Right renal pelvis (tissue), 4 donors: Measurements from ENCODE around the gene PDZD7. TPM values are rescaled to one million over a fixed set of nuclear protein-coding genes. Genes with fewer than 3 reads are reported as not detected.
A peak's percentile ranks its signal among the peaks of the same experiment; 100 is the strongest.

ENCODE experiments used
- DNase-seq, 4 donors: peaks; one replicate each; pipeline ENCODE4 v3.0.0-alpha.2; 2013; ENCODE audit warnings: low read depth in 4 of 4, low spot score in 3 of 4, missing footprints in 1 of 4
- polyA plus RNA-seq, 4 donors: library from polyadenylated mRNA; unstranded; fragments of 120-200 nt; gene quantifications; one replicate each; pipeline ENCODE4 v1.2.1, GENCODE V29; 2013; ENCODE audit not compliant: insufficient read length in 4 of 4

The PDZD7 gene
- polyA plus RNA-seq, 4 donors = 1.3 to 3.8 (median 1.9) TPM

DNA sequence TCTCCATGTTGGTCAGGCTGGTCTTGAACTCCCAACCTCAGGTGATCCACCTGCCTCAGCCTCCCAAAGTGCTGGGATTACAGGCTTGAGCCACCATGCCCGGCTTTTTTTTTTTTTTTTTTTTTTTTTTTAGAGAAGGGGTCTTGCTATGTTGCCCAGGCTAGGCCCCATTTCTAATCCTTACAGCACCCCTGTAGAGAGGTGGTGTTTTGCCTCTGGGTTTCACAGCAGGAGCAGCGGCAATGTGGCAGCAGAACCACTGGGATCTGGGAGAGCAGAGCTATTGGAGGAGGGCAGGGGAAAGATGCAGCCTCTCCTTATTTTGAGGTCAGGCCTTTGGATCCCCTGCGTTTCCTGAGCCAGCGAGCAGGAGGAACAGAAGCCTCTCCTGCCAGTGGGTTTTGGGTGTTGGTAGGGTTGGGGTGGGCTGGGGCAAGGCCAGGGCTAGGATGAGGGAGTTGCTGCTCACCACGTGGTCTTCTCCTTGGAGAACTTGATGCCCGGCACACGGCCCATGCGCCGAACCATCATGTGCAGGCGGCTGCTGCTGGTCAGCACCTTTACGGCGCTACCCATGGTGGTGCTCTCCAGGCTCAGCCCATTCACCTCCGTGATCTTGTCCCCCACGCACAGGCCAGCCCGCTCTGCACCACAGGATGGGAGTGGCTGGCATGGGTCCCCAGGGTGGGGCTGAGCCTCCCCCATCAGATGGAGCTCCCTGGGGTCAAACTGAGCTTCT is 7.8 kb downstream of the PDZD7 start:
- DNase-seq = no peak

DNA sequence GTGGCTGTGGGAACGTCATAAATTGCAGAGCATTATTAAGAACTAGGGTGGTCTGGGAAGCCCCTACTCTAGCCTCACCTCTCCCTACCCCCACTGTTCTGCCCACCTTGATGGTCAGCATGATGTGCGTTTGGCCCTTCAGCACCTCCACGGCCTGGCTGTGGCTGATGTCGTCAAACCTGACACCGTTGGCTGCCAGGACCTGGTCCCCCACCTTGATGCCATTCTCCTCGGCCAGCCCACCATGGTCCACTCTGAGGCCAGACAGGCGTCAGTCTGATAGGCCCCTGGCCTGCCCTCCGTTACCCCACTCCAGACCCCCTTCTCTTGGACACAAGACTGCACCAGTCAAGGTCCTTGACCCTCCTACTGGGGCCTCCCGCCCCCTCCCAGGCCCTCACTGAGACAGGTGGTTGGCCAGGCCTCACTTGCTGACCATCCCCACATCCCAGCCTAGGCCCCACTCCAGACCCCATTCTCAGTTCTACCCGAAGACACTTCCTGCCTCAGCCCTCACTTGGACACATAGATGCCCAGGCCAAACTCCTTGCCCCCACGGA is 9.2 kb downstream of the PDZD7 start:
- no peak for DNase-seq

DNA sequence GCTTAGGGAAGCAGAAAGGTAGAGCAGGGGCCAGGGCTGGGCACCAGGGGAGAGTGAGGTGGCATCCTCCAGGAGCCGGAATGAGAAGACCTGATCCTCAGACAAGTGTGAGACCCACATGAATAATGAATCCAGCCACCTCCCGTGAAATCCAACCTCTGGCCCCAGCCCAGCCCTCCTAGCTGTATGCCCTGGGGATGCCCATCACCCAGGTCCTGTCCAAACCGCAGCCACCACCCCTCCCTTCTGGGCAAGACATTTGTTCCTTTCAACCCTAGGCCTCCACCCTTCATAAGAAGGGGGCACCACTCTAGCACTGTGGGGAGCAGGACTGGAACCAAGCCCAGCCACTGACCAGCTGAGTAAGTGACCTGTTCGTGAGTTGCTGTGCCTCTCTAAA is 9.7 kb downstream of the PDZD7 start:
- DNase-seq = no peak

DNA sequence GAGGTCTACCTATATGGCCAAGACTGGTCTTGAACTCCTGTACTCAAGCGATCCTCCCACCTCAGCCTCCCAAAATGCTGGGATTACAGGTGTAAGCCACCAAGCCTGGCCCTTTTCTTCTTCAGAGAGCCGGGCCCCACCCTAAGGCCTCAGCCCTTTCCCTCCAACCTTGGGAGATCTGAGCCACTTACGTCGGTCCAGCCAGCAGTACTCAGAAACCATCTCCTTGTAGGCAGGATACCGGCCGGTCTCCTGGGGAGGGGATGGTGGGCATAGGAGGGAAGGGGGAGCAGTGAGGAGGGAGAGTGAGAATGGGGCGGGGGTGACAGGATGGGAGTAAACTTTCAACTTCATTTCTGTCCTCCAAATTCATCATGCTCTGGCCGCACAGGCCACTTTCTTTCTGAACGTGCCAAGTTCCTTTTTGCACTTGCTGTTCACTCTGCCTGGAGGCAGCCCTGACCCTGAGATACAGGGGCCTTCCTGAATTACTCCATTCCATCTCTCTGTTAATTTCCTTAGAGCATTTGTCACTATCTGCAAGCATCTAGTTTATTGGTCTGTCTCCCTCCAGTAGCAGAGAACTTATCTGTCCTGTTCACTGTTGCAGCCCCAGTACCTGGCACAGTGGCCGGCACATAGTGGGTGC is 10.4 kb downstream of the PDZD7 start:
- DNase-seq = no peak

DNA sequence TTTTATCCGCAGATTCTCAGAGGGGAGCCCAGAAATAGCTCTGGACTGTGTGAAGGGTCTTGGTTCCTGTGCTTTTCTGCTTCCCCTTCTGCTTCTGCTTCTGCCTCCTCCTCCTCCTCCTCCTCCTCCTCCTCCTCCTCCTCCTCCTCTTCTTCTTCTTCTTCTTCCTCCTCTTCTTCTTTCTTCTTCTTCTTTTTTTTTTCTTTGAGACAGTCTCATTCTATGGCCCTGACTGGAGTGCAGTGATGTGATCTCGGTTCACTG is 11.6 kb downstream of the PDZD7 start:
- no peak for DNase-seq

DNA sequence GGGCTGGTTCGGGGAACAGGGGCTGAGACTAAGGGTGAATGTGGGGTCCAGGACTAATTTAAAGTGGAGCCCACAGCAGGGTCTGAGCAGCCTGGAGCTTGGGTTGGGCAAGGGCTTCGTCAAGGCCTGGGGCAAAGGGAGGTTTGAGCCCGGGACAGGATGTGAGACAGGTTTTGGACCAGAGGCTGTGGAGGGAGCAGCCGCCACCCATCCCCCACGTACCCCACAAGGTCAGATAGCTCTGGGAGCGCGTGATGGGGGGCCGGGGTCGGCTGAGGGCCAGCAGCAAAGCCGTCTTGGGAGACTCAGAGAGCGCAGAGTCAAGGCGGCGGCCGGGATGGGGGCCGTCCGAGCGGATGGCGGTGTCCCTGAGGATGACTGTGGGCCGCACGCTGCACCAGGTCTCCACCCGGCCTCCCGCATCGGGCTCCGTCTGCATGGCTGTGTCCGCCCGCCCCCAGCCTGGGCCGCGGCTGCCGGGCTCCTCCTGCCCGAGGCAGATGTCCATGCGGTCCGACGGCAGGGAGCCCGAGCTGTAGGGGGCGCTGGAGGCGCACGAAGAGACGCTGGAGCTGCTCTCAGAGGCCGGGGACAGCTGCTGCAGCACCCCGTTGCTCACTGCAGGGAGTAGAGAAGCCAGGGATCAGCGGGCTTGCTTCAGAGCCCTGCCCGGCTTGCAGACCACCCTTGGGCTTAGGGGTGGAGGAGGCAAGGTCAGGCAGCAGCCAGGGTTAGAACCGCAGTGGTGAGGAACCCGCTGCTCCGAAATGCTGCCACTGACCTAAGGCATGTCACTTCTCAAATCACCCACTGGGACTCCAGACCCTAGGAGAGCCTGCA is 12.1 kb downstream of the PDZD7 start:
- no peak for DNase-seq

DNA sequence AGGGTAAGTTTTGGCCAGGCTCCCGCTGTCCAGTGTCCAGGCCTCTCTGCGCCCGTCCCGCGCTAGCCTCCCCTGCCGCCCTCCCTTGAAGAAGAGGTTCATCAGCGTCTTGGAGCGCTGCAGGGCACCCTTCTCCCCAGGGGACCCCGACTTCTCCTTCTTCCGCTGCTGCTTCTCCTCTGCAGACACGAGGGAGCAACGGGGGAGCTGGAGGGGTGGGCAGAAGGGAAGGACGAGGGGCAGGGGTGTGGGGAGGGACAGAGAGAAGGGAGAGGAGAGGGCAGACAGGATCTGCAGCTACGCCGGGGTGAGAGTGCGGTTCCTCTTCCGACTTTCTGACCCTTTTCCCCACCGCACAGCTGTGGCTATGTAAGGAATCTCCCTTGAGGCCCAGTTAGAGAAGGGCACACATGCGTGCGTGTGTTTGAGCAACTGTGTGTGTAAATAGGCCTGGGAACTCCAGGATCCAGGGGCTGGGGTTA is 12.8 kb downstream of the PDZD7 start:
- no peak for DNase-seq

DNA sequence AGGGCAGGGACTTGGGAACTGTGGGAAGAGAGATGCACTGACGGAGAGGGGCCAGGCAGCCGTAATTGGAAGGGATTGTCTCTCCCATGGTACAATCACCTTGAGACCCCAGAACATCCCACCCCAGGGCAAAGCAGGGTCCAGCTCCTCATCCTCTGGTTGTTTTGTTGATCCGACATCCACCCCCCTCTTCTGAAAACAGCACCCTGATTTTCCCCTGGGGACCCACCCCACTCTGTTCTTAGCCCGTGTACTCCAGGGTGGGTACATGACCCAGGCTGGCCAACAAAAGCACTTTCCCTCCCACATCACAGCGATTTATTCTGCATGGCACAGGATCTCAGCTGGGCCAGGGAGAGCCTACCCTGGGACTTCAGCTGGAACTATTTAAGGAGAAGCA is 14.1 kb downstream of the PDZD7 start:
- no peak for DNase-seq

DNA sequence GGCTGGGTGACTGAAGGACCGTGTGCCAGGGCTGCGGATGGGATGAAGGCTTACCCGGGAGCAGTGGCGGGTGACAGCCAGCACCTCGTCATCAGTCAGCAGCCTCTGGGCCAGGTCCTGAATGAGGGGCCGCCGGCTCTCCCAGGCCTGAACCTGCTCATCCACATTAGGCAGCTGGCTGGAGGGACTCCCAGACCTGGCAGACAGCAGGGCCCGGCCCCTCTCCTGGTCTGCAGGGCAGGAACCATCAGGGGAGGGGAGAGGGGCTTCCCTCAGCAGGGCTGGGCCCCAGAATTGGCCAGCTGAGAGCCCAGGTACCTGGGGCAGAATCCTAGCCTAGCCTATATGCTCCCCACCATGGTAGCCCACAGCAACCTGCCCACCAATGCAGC is 15.4 kb downstream of the PDZD7 start:
- DNase-seq = no peak

DNA sequence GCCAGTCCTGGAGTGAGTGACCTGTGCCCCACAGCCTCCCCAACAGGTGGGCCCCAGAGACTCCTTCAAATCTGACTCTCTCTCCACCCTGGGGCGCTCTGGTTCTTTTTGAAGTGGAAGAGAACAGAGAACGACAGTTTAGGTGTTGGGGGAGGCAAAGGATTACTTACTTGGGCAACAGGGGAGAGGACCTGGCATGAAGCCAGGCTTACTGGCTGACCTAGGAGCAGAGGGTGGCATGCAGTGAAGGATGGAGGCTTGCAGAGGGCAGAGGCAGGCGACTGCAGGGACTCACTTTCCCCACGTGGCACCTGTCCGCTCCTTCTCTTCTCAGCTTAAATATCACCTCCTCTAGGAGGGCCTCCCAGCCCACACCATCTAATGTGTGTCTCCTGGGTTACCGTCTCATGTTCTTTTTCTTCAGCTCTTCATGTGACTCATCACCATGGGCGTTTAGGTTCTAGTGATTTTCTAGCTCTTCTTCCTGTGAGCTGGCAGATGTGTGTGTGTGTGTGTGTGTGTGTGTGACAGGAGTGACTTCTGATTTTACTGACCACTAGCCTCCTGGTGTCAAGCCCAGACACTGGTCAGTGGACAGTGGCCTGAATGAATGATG is 15.9 kb downstream of the PDZD7 start:
- no peak for DNase-seq

DNA sequence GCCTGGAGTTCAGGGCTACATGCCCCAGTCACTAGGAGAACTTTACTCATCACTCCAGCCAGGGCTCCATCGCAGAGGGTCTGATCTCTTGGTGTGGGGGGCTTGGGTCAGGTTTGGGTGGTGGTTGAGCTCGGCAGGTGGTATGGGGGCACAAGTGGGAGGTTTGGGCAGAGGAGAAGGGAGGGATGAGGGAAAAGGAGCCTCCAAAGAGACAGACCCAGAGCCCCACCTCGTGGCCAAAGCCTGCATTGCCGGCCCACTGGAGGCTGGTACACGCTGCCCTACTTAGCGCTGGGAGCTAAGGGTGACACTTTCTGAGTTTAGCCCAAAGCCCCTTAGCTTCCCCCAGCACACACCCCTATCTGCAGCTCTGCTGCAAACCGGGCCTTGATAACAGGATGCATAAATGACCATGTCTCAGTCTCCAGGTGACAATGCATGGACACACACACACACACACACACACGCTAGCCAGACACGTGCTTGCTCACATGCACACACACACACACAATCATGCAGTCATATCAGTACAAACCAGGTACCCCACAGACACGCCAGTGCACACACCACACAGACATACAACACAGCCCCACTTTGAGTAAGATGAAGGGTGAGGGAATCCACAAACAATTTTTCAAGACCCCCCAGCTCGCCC is 16.6 kb downstream of the PDZD7 start:
- peak in 1 of 4 donors; percentile 38 for DNase-seq

DNA sequence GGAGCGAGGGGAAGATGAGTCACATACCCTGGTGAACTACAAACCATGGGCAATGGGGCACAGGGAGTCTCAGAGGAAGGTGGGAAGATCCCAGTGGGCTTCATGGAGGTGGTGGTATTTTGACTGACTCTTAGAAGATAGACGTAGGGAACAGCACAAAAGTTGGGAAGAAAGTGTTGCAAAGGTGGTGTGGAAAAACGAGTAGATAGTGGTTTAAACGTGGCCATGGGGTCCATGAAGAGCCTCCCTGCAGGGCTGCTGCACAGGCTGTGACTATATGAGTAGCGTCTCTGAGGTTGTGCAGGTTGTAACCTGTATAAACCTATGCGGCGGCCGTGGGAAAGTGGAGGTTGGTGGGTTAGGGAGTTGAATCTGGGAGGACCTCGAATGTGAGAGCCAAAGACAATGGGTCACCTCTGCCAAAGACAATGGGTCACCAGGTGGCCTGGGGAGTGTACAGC is 17.5 kb downstream of the PDZD7 start:
- no peak for DNase-seq

DNA sequence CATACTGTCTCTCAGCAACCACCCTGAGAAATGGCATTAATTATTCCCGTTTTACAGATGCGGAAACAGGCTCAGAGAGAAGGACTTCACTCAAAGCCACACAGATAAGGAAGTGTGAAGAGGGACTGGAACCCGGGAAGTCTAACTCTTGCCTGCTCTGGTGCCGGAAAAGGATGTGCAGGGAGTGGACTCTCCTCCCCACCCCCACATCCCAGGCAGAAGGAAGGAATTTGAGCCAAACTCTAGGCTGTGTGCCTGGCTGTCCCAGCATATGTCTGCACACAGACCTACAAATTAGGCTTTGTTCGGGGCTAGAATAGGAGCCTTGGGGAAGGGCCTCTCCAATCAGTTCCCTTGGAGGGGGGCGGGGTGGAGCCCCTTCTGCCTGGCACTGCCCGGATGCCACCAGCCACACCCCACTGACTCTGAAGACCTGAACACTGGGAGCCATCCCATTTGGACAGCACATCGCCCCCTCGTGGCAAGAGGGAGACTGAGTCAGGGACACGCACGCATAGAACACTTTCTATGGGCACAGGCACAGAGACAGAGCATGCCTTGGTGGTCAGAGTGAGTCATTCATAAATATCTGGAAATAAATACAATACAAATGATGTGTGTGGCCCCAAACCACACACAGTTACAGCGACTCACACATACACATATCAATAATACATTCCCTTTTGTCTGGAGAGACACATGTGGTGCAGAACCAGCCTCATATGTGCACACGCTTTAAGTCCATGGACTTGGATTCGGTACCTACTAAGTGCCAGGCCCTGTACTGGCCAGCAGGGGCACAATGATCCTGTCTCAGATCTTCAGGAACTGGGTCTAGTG is 18.2 kb downstream of the PDZD7 start:
- peak in 2 of 4 donors; percentile 71 to 79 for DNase-seq

DNA sequence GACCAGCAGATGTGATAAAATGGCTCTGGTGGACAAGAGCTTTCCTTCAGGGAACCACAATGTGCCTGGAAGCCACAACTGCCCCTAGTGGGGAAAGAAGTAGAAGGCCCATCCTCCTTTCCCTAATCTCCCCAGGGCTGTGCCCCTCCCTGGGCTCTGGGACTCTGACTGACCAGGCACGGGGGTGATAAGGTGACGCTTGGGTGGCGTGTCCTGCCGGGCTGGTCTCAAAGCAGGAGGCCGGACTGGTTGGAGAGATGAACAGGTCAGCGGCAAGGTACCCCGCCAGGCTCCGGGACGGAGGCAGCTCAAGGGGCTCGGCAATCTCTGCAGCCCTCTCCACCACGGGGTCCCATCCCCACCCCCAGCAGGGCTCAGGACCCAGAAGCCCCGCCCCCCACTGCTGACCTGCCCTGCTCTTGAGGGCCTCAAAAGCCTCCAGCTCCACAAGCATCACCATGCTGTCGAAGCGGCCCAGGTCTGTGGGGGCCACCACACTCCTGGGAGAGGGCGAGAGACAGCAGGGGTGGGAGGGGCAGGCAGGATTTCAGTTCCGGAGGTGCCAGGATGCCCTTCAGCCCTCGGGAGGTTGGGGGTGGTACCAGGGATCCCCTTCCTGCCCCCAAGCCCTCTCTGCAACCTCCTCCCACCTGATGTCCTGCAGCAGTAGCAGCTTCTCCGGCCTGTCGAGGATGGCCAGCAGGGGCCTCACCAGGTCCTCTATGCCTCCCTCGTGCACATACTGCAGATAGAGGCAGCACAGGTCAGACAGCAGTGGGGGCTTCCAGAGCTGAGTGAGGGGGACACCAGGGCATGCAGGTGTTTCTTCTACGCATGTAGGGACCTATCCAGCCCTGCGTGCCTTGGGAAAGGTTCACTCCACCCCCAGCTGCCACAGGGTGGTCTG is 19.2 kb downstream of the PDZD7 start:
- DNase-seq = no peak

DNA sequence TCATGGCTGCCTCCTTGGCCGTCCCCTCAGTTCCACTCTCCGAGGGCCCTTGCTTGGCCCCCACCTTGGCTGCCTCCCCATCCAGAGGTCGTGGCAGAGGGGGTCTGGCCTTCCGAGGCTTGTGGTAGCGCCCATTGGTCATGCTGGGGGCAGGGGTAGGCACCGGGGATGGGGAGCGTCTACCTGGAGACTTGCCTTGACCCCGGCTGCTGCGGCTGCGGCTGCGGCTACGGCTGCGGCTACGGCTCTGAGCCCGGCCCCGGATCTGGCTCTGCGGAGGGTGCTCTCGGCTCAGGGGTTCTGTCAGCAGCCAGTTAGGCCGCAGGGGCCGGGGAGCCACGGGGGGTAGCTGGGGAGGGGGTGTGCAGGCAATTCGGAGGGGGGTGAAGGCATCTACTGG is 20.6 kb downstream of the PDZD7 start:
- DNase-seq = no peak

DNA sequence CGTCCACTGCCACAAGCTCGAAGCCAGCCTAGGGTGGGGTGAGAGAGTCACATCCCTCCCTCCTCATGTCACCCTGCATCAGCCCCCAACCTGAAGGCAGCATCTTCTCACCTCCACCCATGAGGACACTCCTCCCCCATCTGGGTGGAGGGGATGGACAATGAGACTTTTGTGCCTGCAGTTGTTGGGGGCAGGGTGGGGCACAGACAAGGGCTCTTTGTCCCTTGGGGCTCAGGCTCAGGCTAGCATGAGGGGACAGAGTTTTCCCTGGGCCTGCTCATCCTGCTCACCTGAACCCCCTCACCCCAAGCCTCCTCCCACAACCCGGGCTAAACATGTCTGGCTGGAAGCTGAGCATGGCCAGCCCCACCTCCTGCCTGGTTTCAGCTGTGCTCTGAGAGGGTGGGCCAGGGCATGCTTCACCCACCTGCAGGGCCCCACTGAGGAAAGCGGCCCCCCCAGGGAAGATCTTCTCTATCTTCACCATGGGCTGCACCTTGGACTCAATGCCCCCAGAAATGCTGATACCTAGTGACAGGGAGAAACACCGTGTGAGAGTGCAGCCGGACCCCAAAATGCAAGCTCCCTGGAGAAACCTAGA is 22.0 kb downstream of the PDZD7 start:
- DNase-seq = no peak

DNA sequence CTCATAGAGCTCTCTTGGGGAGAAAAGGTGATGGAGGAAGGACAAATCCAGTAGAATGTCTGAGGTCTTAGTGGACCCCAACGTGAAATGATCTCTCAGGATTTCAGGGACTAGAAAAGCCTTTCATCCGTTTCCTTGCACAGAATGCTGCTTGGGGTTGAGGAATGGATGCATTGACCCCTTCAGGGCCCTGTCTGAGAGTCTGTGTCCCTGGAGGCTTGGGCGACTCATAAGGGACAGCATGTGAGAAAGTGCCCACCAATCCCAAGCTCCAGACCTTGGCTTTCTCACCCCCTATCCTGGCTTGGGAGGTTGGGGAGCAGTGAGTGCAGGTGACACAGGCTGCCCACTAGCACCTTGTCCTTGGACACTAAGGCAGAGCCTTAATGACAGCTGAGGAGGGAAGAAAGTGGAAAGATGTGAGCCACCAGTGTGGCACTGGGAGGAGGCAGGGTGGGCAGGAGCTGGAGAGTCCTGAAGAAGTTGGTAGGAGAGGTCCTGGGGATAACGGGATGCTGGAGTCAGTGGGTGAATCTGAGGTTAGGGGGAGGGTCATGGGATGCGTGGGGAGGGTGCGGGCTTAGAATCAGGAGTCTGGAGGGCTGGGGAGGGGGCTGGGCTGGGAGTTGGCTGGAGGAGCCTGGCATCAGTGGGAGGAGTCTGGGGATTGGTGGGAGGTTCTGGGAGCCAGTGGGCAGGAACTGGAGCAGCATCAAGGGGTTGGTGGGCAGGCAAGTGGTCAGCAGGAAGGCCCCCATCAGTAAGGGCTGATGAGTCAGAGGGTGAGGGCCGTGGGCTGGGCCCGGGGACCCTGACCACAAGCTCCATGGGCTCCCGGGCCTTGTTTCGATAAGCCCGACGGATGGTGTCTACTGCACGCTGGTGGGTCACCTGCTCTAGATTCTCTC is 22.8 kb downstream of the PDZD7 start:
- no peak for DNase-seq
